ENCODE results near the gene RPS5. TPM values are rescaled to one million over a fixed set of nuclear protein-coding genes. Genes with fewer than 3 reads are reported as not detected.
A peak's percentile ranks its signal among the peaks of the same experiment; 100 is the strongest.
"Not testable (repeated sequence)": the region's sequence is repeated elsewhere in the genome, so short reads cannot be mapped to it uniquely, and the experiment has no call there.

RPS5 gene
- total RNA-seq, 1 experiment from 2014 or later: 5,822 TPM

GRCh38 chr19:58403920-58404478, 16.9 kb downstream of the RPS5 start:
- peak; percentile 23 for DNase-seq (ENCODE audit: low spot score)

- peak; percentile 60 for DNase-seq (ENCODE audit: low spot score)
Measured at GRCh38 chr19:58406818-58407657, 20.0 kb downstream of the RPS5 start.

- DNase-seq (ENCODE audit: low spot score): no peak
Measured at GRCh38 chr19:58407658-58408151, 20.6 kb downstream of the RPS5 start.

- peak; percentile 98 for DNase-seq (ENCODE audit: low spot score)
Measured at GRCh38 chr19:58408152-58409009, 21.3 kb downstream of the RPS5 start, which contains the start of gene ZNF584. Gene ZNF584 (plus strand): TSS chr19:58408649. CDS start chr19:58409148, 499 bp downstream.

GRCh38 chr19:58409010-58409790, 22.1 kb downstream of the RPS5 start:
- peak; percentile 50 for DNase-seq (ENCODE audit: low spot score)

GRCh38 chr19:58416604-58417003, 29.5 kb downstream of the RPS5 start:
- DNase-seq (ENCODE audit: low spot score): no peak

- DNase-seq (ENCODE audit: low spot score): no peak
Measured at GRCh38 chr19:58417071-58417470, 30.0 kb downstream of the RPS5 start.

GRCh38 chr19:58428617-58429016, 41.5 kb downstream of the RPS5 start:
- DNase-seq (ENCODE audit: low spot score): no peak

- DNase-seq (ENCODE audit: low spot score): no peak
Measured at GRCh38 chr19:58429745-58430144, 42.7 kb downstream of the RPS5 start.

GRCh38 chr19:58434217-58434616, 47.1 kb downstream of the RPS5 start:
- no peak for DNase-seq (ENCODE audit: low spot score)

GRCh38 chr19:58439576-58440554, 52.8 kb downstream of the RPS5 start, which contains the start of gene ZNF132:
Gene ZNF132 (minus strand): TSS chr19:58440153. CDS start chr19:58439821, 332 bp downstream.
- DNase-seq (ENCODE audit: low spot score): no peak

GRCh38 chr19:58440556-58440955, 53.5 kb downstream of the RPS5 start:
- DNase-seq (ENCODE audit: low spot score): no peak

GRCh38 chr19:58442986-58443385, 55.9 kb downstream of the RPS5 start:
- DNase-seq (ENCODE audit: low spot score): not testable (repeated sequence)

Small RNA genes within 50 kb of the gene (small RNA-seq; reads per million reads assigned to genes)
- gene MIR4754 (not detected), gene RNA5SP473 (1.2 reads per million, percentile 45 among the genes with 10 or more reads in this experiment)

Other genes with a start within 250 kb of the RPS5 start
- gene ZNF329, start 236.5 kb upstream of the RPS5 start, total RNA-seq (2014; rRNA removed; shearing (Covaris generic)): 2.5 and 4.2 TPM in 2 replicates
- 11.1 and 19.7 TPM in 2 replicates for gene ZNF274, start 204.2 kb upstream of the RPS5 start, total RNA-seq (2014; rRNA removed; shearing (Covaris generic))
- gene ZNF544, start 158.4 kb upstream of the RPS5 start, total RNA-seq (2014; rRNA removed; shearing (Covaris generic)): 60.1 and 64.8 TPM in 2 replicates
- 6.4 and 8.5 TPM in 2 replicates for gene ZNF8, start 108.3 kb upstream of the RPS5 start, total RNA-seq (2014; rRNA removed; shearing (Covaris generic))
- 74.2 and 83.4 TPM in 2 replicates for gene ERVK3-1, start 81.9 kb upstream of the RPS5 start, total RNA-seq (2014; rRNA removed; shearing (Covaris generic))
- gene ZSCAN22, start 60.3 kb upstream of the RPS5 start, total RNA-seq (2014; rRNA removed; shearing (Covaris generic)): 3.6 and 3.7 TPM in 2 replicates
- gene A1BG, start 33.8 kb upstream of the RPS5 start, total RNA-seq (2014; rRNA removed; shearing (Covaris generic)): 0.47 TPM in 1 of 2 replicates, not detected in the other
- 2.0 and 6.0 TPM in 2 replicates for gene ZNF497, start 24.5 kb upstream of the RPS5 start, total RNA-seq (2014; rRNA removed; shearing (Covaris generic))
- 8.3 and 10.4 TPM in 2 replicates for gene ZNF837, start 6.2 kb upstream of the RPS5 start, total RNA-seq (2014; rRNA removed; shearing (Covaris generic))
- gene RNF225, start 8.4 kb downstream of the RPS5 start, total RNA-seq (2014; rRNA removed; shearing (Covaris generic)): 0.58 and 0.99 TPM in 2 replicates
- gene ZNF584, start 21.4 kb downstream of the RPS5 start, total RNA-seq (2014; rRNA removed; shearing (Covaris generic)): 26.6 and 33.1 TPM in 2 replicates
- not detected in 2 replicates for gene ZNF132, start 52.9 kb downstream of the RPS5 start, total RNA-seq (2014; rRNA removed; shearing (Covaris generic))
- gene ZNF324B, start 64.4 kb downstream of the RPS5 start, total RNA-seq (2014; rRNA removed; shearing (Covaris generic)): 10.4 and 20.9 TPM in 2 replicates
- 28.6 and 29.5 TPM in 2 replicates for gene ZNF324, start 79.8 kb downstream of the RPS5 start, total RNA-seq (2014; rRNA removed; shearing (Covaris generic))
- 19.2 and 22.7 TPM in 2 replicates for gene ZNF446, start 89.1 kb downstream of the RPS5 start, total RNA-seq (2014; rRNA removed; shearing (Covaris generic))
- gene SLC27A5, start 124.7 kb downstream of the RPS5 start, total RNA-seq (2014; rRNA removed; shearing (Covaris generic)): 60.6 and 74.5 TPM in 2 replicates
- gene ZBTB45, start 132.5 kb downstream of the RPS5 start, total RNA-seq (2014; rRNA removed; shearing (Covaris generic)): 25.6 and 27.4 TPM in 2 replicates
- gene TRIM28, start 156.8 kb downstream of the RPS5 start, total RNA-seq (2014; rRNA removed; shearing (Covaris generic)): 1,771 and 1,829 TPM in 2 replicates
- 236 and 268 TPM in 2 replicates for gene CHMP2A, start 167.8 kb downstream of the RPS5 start, total RNA-seq (2014; rRNA removed; shearing (Covaris generic))
- gene UBE2M, start 171.3 kb downstream of the RPS5 start, total RNA-seq (2014; rRNA removed; shearing (Covaris generic)): 201 and 242 TPM in 2 replicates
- 92.5 and 94.8 TPM in 2 replicates for gene MZF1, start 186.1 kb downstream of the RPS5 start, total RNA-seq (2014; rRNA removed; shearing (Covaris generic))